T-helper 2 cell (primary cell): ENCODE results near the gene UPK1B.
"Not testable (repeated sequence)": the region's sequence is repeated elsewhere in the genome, so short reads cannot be mapped to it uniquely, and the experiment has no call there.

Experiments used
- DNase-seq, 5 experiments: peaks; one replicate each; pipeline versions ENCODE4 v3.0.0 to v3.0.0-alpha.2; 2012 to 2022

Gene UPK1B

DNA sequence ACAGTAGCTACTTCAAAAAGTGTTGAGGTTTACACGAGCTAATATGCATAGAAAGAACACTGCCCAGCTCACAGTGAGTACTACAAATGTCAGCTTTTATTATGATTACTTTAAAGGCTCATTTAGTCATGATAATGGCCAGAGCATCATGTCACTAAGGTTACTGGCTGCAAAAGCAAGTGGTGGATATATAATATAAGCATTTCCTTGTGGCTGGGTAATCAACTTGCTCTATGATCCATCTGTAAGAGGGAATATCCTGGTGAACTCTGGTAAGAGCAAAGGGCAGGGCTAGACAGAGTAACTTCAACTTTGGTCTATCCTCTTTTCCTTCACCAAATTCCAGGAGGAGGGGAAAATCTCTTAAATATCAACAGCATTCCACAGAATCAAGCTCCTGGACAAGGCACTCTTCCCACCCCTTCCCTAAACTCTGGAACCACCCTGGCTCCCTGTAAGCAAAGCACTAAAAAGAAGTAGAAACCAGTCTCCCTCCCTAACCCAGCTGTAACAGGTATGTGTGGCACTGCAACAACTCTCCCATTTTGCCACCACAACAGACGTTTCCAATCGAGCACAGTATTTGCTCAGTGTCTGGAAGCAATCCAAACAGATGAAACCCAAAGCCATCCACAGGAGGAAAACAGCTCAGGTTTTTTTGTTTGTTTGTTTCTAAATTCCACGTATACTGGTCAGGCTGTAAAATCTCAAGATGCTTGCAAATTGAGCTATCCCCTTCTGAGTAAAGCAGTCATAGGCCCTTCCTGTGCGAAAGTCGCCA is 53.9 kb downstream of the UPK1B start:
- DNase-seq, result no peak

GRCh38 chr3:119228373-119229145 is 55.2 kb downstream of the UPK1B start:
- no peak for DNase-seq

DNA sequence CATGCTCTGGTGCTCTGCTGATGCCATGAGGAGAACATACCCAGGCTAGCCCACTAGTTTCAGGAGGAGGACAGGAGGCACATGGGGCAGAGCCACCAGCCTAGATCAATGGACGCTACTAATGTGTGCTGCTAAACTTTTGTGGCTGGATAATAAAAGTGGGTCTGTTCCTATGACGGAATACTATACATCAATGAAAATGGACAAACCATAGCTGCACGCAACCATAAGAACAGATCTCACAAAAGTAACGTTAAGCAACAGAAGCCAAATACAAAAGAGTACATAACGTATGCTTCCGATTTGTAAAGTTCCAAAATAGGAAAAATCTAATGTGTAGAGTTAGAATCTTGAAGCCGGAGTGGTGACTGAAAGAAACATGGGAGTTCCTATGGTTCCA is 55.8 kb downstream of the UPK1B start:
- DNase-seq, result no peak

- DNase-seq, result no peak
These were observed 56.7 kb downstream of the UPK1B start for GRCh38 chr3:119230071-119230470.

DNA sequence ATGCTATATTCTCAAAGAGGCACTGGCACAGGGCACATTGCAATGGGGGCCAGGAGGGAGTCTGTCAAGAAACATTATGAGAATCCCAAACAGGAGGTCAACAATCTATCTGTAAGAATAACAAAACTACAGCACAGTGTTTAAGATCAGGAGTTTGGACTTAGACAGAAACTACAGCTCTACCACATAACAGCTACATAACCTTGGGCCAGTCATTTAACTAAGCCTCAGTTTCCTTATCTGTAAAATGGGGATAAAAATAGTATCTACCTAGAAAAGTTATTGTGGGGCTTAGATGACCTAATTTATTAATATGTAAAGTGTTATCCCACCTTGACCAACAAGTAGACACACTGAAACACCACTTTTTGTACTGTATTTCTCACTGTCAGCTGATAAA is 57.3 kb downstream of the UPK1B start:
- DNase-seq, result no peak

GRCh38 chr3:119234610-119235009 is 61.2 kb downstream of the UPK1B start:
- DNase-seq, result no peak

GRCh38 chr3:119235151-119235550 is 61.8 kb downstream of the UPK1B start:
- DNase-seq, result no peak

DNA sequence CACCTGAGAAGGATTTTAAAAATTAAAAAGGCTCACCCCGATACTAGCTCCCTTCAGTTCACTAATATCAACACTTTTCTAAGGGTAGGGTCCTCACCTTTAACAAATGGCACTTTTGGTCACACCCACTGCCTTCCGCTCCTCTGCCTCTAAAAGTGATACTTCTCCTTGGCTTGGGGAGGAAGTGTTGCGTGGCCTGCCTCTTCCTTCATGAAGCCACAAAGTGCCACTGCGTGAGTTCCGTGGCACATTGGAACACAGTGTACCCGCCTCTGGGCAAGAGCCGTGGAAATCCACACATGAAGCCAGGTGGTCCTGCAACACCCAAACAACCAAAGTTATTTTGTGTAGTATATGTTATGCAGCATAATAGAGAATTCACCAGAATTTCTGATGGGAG is 63.4 kb downstream of the UPK1B start:
- DNase-seq, result peak in 1 of 5 experiments; percentile 28

DNA sequence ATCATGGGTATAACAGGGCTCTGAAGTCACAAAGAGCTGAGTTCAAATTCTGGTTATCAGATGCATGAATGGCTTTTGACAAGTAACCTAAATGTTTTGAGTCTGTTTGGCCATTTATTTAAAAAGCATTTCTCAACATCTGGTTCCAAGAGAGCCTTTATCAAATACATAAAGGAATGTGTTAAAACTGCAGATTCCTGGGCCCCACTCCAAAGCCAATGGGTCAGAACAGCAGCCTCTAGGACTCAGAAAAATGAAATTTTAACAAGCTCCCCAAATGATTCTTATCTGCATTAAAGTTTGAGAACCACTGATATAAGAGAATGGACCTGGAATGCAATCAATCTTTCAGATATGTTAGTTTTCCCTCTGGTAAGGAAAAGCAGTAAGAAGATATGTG is 63.9 kb downstream of the UPK1B start:
- no peak for DNase-seq

GRCh38 chr3:119238363-119238762 is 65.0 kb downstream of the UPK1B start:
- DNase-seq, result peak in 1 of 5 experiments; percentile 16

- peak in 1 of 5 experiments; percentile 18 for DNase-seq
These were observed 65.9 kb downstream of the UPK1B start for GRCh38 chr3:119239206-119239820.

- DNase-seq, result no peak
These were observed 66.7 kb downstream of the UPK1B start for GRCh38 chr3:119240101-119240590.

DNA sequence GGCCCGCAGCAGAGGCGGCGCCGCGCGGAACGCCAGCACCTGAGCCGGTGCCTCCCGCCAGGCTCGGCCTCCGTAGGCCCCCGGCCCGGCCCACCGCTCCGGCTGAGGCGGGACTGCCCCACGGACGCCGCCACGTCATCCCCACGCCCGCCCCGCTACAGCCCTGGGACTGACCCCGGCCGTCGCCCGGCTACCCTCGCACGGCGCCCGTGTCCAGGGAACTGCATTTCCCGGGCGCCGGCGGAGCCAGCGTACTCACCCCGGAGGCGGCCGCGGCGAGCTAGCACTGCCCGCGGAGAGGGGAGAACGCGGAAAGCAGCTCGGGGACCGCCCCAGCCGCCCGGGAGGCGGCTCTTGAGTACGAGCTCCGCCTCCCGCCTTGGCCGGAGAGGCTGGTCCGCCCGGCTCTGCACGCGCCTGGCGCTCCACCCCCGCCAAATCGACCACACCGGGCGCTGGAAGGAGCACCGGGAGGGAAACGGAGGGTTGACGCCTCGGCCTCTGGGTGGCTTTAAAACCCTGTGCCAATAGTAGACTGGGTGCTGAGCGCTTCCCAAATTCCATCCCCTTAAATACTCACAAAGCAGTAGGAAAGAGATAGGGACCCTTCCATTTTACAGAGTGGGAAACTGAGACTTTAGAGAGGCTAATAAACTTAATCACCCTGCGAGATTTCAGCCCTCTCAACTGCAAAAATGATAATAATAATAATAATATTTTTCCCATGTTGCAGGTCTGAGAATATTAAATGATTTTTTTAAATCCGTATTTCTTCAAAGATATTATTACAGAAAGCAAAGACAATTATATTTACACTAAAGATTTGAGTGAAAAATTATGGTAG is 67.4 kb downstream of the UPK1B start, which contains the start of gene B4GALT4:
Gene B4GALT4, minus strand, starts transcription at position 288 of the 844 bp plus-strand sequence. CDS start 10,779 bp downstream, outside the sequence.
- DNase-seq, result peak; percentile 38 to 82 (median 52)

GRCh38 chr3:119242387-119243057 is 69.1 kb downstream of the UPK1B start:
- DNase-seq, result not testable (repeated sequence)

DNA sequence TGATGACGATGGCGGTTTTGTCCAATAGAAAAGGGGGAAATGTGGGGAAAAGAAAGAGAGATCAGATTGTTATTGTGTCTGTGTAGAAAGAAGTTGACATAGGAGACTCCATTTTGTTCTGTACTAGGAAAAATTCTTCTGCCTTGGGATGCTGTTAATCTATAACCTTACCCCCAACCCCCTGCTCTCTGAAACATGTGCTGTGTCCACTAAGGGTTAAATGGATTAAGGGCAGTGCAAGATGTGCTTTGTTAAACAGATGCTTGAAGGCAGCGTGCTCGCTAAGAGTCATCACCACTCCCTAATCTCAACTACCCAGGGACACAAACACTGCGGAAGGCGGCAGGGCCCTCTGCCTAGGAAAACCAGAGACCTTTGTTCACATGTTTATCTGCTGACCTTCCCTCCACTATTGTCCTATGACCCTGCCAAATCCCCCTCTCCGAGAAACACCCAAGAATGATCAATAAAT is 69.7 kb downstream of the UPK1B start:
- not testable (repeated sequence) for DNase-seq

GRCh38 chr3:119243712-119244111 is 70.3 kb downstream of the UPK1B start:
- no peak for DNase-seq

DNA sequence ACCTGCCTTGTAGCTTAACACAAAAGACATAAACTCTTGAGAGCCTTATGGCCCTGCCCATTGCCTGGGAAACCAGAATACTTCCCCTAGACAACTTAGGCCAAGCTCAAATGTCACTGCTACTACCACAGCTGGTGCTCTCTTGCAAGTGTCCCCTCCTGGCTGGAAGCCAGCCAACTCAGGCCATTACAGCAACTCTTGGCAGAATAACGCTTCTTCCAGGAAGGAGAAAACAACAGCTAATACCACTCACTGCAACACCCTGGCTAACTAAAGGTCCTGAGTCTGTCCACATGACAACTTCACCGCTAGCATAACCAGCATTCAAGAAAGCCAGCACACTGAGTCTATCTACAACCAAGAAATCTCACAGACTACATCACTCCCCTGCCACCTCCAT is 72.4 kb downstream of the UPK1B start:
- DNase-seq, result no peak
